Upper lobe of left lung (tissue), 4 donors: Measurements from ENCODE around the gene TMEM170B.

Source experiments
- CTCF ChIP-seq, 6 experiments: fragments of 450-650 bp in 4 of 6; fragments of 200-600 bp in 2 of 6; sonication (generic) in 2 of 6; IDR thresholded peaks; one replicate each; pipeline ENCODE4 v1.5.1; 2016 to 2019; ENCODE audit warnings: antibody characterized with exemption in 6 of 6
- POLR2AphosphoS5 ChIP-seq, 2 donors: sonication (generic); formaldehyde crosslinking; IDR thresholded peaks; one replicate each; pipeline ENCODE4 v1.5.1; 2017; ENCODE audit warnings: antibody characterized with exemption in 2 of 2

- no peak for TF ChIP-seq CTCF (IDR thresholded peaks at IDR 0.05)
- TF ChIP-seq POLR2AphosphoS5 (IDR thresholded peaks at IDR 0.05): no peak
Measured at GRCh38 chr6:11528996-11529395, 8.6 kb upstream of the TMEM170B start.
